ENCODE measurements around the gene TBC1D8B. TPM values are rescaled to one million over a fixed set of nuclear protein-coding genes. Genes with fewer than 3 reads are reported as not detected.

Gene TBC1D8B
- polyA plus RNA-seq, 2 of the 4 experiments (the other 2 are of a cell fraction) = 2.9 to 3.3 TPM

DNA sequence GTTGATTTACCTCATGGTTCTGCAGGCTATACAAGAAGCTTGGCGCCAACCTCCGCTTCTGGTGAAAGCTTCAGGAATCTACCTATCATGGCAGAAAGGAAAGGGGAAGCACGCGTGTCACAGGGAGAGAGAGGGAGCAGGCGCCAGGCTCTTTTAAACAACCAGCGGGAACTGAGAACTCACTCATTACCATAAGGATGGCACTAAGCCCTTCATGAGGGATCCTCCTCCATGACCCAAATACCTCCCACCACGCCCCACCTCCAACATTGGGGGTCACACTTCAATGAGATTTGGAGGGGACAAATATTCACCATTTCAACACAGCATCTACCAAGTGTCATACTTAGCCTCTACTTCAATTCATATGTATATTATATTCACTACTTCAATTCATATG is 18.8 kb upstream of the TBC1D8B start:
- no peak for FAIRE-seq

DNA sequence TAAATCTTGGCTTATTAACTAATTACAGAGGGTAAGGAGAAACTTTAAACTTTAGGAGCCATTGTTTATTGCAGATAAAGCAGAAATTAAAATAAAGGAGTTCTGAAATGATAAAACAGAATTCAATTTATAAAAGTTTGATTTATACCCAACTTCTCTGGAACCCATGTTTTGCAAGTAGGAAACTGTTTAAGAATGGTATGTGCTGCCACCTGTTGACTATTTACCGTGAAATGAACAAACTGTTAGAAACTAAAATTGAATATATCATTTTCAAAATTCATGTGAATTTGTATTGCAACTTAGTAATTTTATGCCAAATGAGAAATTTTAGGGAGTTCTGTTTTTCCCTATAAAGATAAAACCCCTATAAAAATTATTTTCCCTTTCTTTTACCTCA is 11.0 kb upstream of the TBC1D8B start:
- DNase-seq (ENCODE audit: low read depth in 1 of 2, low spot score in 1 of 2) (peak in 1 of 2 experiments; percentile 16), ATAC-seq (no peak), FAIRE-seq (no peak)
- Histone ChIP-seq H3K9me3 (no peaks in the 10 kb centered on the region), H3K4me3 (no peak overlapping the region), H3K4me1 (no peaks in the 10 kb centered on the region), H3K27ac (no peak overlapping the region), H3K4me2 (no peak overlapping the region)
- TF ChIP-seq RAD21 (conservative IDR thresholded peaks at IDR 0.05 in 1 of 2, IDR thresholded peaks at IDR 0.05 in 1 of 2) (peak; percentile 53 to 64; a peak in 4 of 5 replicates), SMC3 (IDR thresholded peaks at IDR 0.05) (peak; percentile 59; the same call in 2 of the 3 replicates), NFE2L2 (conservative IDR thresholded peaks at IDR 0.05; ENCODE audit: low read length) (no peak), CTCF (IDR thresholded peaks at IDR 0.05) (peak; percentile 58)
- ChIA-PET POLR2A (no interaction called here), CTCF (interaction anchor here (0.8 kb wide), 1 partner anchor 310 kb away, joined by 3 read pairs; no protein-coding TSS in a partner anchor)
- WGBS (ENCODE audit: missing lambda C conversion rate) = 0% methylated on average over 1 of the region's 1 CpG

More for the DNA sequence above, 18.8 kb upstream of the TBC1D8B start:
- TF ChIP-seq JUNB (IDR thresholded peaks at IDR 0.05) = no peak
- H3K4me2 ChIP-seq = no peak overlapping the region
- no peaks in the 10 kb centered on the region for H3K9me3 ChIP-seq
- ATAC-seq (no peak), DNase-seq (ENCODE audit: low read depth in 1 of 2, low spot score in 1 of 2) (no peak)
- POLR2A ChIA-PET = no interaction called here
- H3K27ac ChIP-seq = no peak overlapping the region
- CTCF ChIA-PET = interaction anchor here (0.6 to 1.1 kb wide), 2 partner anchors 302 to 350 kb away, joined by 3 to 5 read pairs; no protein-coding TSS in a partner anchor
- WGBS (ENCODE audit: missing lambda C conversion rate) = 76% methylated on average over 7 of the region's 7 CpGs
- no peak overlapping the region for H3K4me3 ChIP-seq
- H3K4me1 ChIP-seq = peaks cover 19% of the 10 kb centered on the region

DNA sequence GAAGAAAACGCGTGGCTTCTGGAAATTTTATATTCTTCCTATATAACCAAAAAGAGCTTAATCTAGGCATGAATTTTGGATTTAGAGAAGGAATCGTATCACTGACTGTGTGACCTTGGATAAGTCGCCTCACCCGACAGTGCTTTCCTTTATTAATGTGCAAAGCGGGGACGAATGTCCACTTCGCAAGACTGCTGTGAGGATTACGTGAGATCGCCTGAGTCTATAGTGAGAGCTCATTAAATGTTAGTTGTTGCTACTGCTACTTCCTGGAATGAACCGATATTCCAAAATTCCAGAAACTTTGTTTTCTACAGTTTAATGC is 448 bp upstream of the TBC1D8B start:
- peak overlapping the region; percentile 79 for H3K4me3 ChIP-seq
- 12% methylated on average over 11 of the region's 11 CpGs for WGBS (ENCODE audit: missing lambda C conversion rate)
- peaks cover 4% of the 10 kb centered on the region; the same call in 1 of the 3 replicates for H3K4me1 ChIP-seq
- H3K4me2 ChIP-seq = peak overlapping the region; percentile 98
- H3K9me3 ChIP-seq = no peaks in the 10 kb centered on the region
- ChIA-PET POLR2A (interaction anchor here (0.5 kb wide), 1 partner anchor 299 kb away, joined by 4 read pairs; no protein-coding TSS in a partner anchor), CTCF (no interaction called here)
- DNase-seq (ENCODE audit: low read depth in 1 of 2, low spot score in 1 of 2) (peak in 1 of 2 experiments; percentile 11), FAIRE-seq (no peak), ATAC-seq (peak; percentile 60 to 67; a peak in 5 of 6 replicates)
- TF ChIP-seq JUN (IDR thresholded peaks at IDR 0.05) (no peak), REST (IDR thresholded peaks at IDR 0.05) (peak; percentile 64; the same call in 1 of the 2 replicates)
- H3K27ac ChIP-seq = peak overlapping the region; percentile 70 to 83

GRCh38 chrX:106811131-106811910 is 8.8 kb downstream of the TBC1D8B start:
- H3K4me3 ChIP-seq = no peak overlapping the region
- FAIRE-seq (no peak), ATAC-seq (no peak), DNase-seq (ENCODE audit: low read depth in 1 of 2, low spot score in 1 of 2) (no peak)
- no peak overlapping the region for H3K27ac ChIP-seq
- H3K4me1 ChIP-seq = peaks cover 19% of the 10 kb centered on the region
- TF ChIP-seq TFCP2L1 (CRISPR knock-in tag; IDR thresholded peaks at IDR 0.05) (no peak), NFE2L2 (conservative IDR thresholded peaks at IDR 0.05; ENCODE audit: low read length) (no peak), GATA3 (IDR thresholded peaks at IDR 0.05; ENCODE audit: borderline replicate concordance) (no peak), ESRRA (IDR thresholded peaks at IDR 0.05; ENCODE audit: borderline replicate concordance, low read length) (no peak), HOXB13 (CRISPR knock-in tag; IDR thresholded peaks at IDR 0.05; ENCODE audit: low read depth) (no peak), FOSB (CRISPR knock-in tag; IDR thresholded peaks at IDR 0.05) (no peak), NR3C1 (IDR thresholded peaks at IDR 0.05) (no peak), RAD21 (conservative IDR thresholded peaks at IDR 0.05 in 1 of 2, IDR thresholded peaks at IDR 0.05 in 1 of 2) (no peak), BCL3 (IDR thresholded peaks at IDR 0.05) (no peak), SMC3 (IDR thresholded peaks at IDR 0.05) (no peak), RARB (CRISPR knock-in tag; IDR thresholded peaks at IDR 0.05) (no peak), ZNF302 (CRISPR knock-in tag; IDR thresholded peaks at IDR 0.05) (no peak), ZSCAN20 (CRISPR knock-in tag; IDR thresholded peaks at IDR 0.05) (no peak), ELK1 (IDR thresholded peaks at IDR 0.05; ENCODE audit: low read depth, low read length) (no peak), RNF2 (IDR thresholded peaks at IDR 0.05; ENCODE audit: borderline replicate concordance, low read depth) (no peak), POLR2AphosphoS2 (conservative IDR thresholded peaks at IDR 0.05; ENCODE audit: low read length) (no peak)
- no peaks in the 10 kb centered on the region for H3K9me3 ChIP-seq
- ChIA-PET POLR2A (no interaction called here), CTCF (no interaction called here)
- 77% methylated on average over 7 of the region's 7 CpGs for WGBS (ENCODE audit: missing lambda C conversion rate)
- H3K4me2 ChIP-seq = no peak overlapping the region

Data from A549 (cell line).